AG09309 (cell line): ENCODE results near the gene WDR12.

Experiments used
- DNase-seq: peaks from one replicate; pipeline ENCODE4 v3.0.0-alpha.2; 2010; ENCODE audit warnings: low read depth
- H3K4me3 ChIP-seq: 2 replicates; pipeline ENCODE4 v1.5.1; 2011; ENCODE audit warnings: mild to moderate bottlenecking, low read depth, low read length, moderate library complexity; ENCODE audit not compliant: control insufficient read depth
- CTCF ChIP-seq: IDR thresholded peaks from 2 replicates; pipeline ENCODE4 v1.5.1; 2011; ENCODE audit warnings: mild to moderate bottlenecking, low read depth, low read length, inconsistent platforms; ENCODE audit not compliant: insufficient read depth, control insufficient read depth; ENCODE audit errors: missing control alignments

The WDR12 gene

GRCh38 chr2:202883987-202884675 lies 27.3 kb downstream of the WDR12 start:
- peak; percentile 31 for TF ChIP-seq CTCF
- DNase-seq = no peak
- H3K4me3 ChIP-seq = no peak overlapping the region

GRCh38 chr2:202881570-202881969 lies 29.9 kb downstream of the WDR12 start:
- TF ChIP-seq CTCF = no peak
- H3K4me3 ChIP-seq = no peak overlapping the region
- DNase-seq = no peak

GRCh38 chr2:202877699-202878098 lies 33.8 kb downstream of the WDR12 start:
- DNase-seq = no peak
- H3K4me3 ChIP-seq = no peak overlapping the region
- TF ChIP-seq CTCF = no peak

GRCh38 chr2:202871300-202872141 lies 40.0 kb downstream of the WDR12 start, which contains the start of gene ICA1L:
TSS of gene ICA1L (minus strand) at chr2:202871766. CDS start at chr2:202829009, 42,757 bp downstream.
- H3K4me3 ChIP-seq = peak within 1 kb of the TSS; percentile 74
- no peak for DNase-seq
- TF ChIP-seq CTCF = no peak

GRCh38 chr2:202870431-202871299 lies 40.8 kb downstream of the WDR12 start:
- TF ChIP-seq CTCF = peak; percentile 42

GRCh38 chr2:202861987-202862386 lies 49.5 kb downstream of the WDR12 start:
- DNase-seq = no peak
- no peak for TF ChIP-seq CTCF
- no peak overlapping the region for H3K4me3 ChIP-seq

More at GRCh38 chr2:202870431-202871299, 40.8 kb downstream of the WDR12 start:
- DNase-seq = no peak
- peak overlapping the region; percentile 74 for H3K4me3 ChIP-seq
